ENCODE measurements around the gene OASL.

DNA sequence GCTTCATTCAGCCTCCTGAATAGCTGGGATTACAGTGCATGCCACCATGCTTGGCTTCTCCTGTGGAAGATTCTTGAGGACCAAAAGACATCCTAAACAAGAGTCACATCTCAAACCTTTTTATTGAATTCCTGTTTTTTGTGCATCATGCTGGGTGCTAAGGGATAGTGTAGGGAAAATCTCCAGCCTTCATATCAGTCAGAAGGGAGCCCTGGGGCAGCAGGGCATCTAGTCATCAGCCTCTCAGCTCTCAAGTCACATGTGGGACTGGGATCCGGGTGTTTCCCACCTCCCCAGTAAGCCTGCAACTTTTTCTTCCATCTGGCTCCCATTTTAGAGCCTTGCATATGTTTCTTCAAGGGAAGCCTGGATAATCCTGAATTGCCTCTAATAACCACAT lies 25.1 kb upstream of the OASL start:
- TF ChIP-seq, protein P1, sequence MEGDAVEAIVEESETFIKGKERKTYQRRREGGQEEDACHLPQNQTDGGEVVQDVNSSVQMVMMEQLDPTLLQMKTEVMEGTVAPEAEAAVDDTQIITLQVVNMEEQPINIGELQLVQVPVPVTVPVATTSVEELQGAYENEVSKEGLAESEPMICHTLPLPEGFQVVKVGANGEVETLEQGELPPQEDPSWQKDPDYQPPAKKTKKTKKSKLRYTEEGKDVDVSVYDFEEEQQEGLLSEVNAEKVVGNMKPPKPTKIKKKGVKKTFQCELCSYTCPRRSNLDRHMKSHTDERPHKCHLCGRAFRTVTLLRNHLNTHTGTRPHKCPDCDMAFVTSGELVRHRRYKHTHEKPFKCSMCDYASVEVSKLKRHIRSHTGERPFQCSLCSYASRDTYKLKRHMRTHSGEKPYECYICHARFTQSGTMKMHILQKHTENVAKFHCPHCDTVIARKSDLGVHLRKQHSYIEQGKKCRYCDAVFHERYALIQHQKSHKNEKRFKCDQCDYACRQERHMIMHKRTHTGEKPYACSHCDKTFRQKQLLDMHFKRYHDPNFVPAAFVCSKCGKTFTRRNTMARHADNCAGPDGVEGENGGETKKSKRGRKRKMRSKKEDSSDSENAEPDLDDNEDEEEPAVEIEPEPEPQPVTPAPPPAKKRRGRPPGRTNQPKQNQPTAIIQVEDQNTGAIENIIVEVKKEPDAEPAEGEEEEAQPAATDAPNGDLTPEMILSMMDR (IDR thresholded peaks at IDR 0.05): no peak
- TF ChIP-seq POLR2A (IDR thresholded peaks at IDR 0.05): no peak
